Mesenteric fat pad (tissue), 1 donor: Measurements from ENCODE around the gene G0S2. TPM values are rescaled to one million over a fixed set of nuclear protein-coding genes. Genes with fewer than 3 reads are reported as not detected.
"Not testable (repeated sequence)": the region's sequence is repeated elsewhere in the genome, so short reads cannot be mapped to it uniquely, and the experiment has no call there.

Source experiments
- DNase-seq: peaks from one replicate; pipeline ENCODE4 v3.0.0-alpha.2; 2020; ENCODE audit warnings: low spot score
- total RNA-seq: library from RNA; stranded (reverse); fragmentation: NEBNext Ultra II Directional; extraction: Animal tissue kit (Norgen Biotek cat#: 25700); gene quantifications from one replicate; pipeline ENCODE4 v1.2.1, GENCODE V29; 2021
- donor health status: DM: yes; HTN: yes; CAD: no.

G0S2 gene
- total RNA-seq, 1 donor from 2014 or later: 2,798 TPM

DNA sequence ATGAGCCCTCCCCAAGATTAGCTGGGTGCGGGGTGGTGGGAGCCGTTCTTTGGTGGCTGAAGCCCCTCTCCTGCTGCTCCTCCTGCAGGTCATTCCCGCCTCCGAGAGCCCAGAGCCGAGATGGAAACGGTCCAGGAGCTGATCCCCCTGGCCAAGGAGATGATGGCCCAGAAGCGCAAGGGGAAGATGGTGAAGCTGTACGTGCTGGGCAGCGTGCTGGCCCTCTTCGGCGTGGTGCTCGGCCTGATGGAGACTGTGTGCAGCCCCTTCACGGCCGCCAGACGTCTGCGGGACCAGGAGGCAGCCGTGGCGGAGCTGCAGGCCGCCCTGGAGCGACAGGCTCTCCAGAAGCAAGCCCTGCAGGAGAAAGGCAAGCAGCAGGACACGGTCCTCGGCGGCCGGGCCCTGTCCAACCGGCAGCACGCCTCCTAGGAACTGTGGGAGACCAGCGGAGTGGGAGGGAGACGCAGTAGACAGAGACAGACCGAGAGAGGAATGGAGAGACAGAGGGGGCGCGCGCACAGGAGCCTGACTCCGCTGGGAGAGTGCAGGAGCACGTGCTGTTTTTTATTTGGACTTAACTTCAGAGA, 448 bp downstream of the G0S2 start:
- no peak for DNase-seq

DNA sequence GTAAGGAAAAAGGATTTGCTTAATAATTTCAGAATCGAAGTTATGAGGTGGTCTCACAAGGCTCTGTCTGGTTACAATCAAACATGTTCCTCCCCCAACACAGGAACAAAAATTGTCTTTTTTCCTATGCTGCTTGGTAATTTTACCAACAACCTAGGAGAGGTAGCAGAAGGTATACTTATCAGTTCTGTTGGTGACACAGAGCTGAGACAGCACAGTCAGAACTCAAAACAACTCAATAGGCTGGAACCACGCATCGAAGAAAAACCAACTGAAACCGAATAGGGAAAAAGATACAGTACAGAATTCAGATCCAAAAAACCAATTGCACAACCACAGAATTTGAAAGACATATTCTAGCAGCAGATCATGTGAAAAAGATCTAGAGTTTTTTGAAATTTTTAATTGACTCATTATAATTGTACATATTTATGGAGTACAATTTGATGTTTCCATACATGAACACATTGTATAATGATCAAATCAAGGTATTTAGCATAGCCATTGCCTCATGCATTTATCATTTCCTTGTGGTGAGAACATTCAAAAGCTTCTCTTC, 3.8 kb downstream of the G0S2 start:
- DNase-seq: no peak

DNA sequence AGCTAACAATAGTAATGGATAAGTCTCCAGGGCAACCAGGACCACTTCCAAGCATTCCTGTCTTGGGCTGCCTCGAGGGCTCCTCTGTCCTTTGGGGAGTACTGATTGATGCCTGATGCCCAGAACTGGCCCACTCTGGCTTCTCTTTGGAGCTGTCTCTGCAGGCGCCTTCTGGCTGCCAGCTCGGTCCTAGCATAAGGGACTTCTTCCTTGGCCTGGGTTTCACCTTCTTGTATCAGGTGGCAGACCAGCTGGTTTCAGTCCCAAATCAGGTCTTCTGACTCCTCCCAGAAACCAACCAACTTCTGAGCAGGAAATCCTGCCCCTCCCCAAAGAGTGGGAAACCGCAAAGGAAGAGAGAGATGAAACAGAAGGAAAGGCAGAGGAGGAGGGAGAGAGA, 10.6 kb downstream of the G0S2 start:
- DNase-seq: no peak

DNA sequence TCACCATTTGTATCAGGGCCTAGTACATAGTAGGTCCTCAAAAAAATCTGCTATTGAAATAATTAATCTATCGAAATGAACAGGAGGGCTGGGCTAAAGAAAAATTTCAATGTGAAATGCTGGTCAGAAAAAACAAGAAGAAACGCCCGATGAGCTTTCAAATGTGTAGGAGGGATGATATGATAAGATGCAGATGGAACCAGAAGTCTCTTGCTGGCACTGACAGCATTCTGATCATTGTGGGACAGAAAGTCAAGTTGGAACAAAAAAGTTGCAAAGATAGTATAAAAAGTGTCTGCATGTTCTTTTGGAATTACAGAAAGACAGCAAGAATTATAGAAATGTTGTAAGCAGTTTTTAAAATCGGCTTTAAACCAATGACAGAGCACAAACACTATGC, 11.1 kb downstream of the G0S2 start:
- no peak for DNase-seq

DNA sequence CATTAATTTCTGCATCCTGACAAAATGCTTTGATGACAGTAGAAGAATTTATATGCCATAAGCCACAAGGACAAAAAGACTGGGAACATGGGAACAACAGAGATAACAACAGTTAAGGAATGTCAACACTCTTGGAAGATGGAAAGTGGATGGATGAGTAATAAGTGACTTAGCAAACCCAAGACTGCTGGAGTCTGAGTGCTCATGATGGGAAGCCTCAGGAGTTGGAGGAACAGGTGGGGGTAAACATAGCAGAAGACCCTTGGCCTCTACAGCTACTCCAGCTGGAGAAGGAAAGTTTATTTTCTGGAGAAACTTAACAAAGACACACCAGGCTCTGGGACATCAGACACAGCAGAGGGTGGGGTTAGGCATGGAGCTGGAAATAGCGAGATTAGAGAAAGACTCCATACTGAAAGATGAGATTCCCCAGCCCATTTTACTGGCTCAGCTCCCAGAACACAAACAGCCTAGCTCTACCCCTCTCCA, 13.6 kb downstream of the G0S2 start:
- DNase-seq: no peak

DNA sequence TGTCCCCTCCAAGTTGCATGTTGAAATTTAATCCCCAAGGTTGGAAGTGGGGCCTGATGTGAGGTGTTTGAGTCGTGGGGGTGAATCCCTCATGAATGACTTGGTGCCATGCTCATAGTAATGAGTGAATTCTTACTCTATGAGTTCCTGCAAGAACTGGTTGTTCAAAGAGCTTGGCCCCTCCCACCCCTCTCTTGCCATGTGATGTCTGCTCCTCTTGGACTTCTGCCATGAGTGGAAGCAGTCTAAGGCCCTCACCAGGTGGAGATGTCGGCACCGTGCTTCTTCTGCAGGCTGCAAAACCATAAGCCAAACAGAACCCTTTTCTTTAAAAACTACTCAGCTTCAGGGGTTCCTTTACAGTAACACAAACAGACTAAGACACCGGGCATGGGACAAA, 14.3 kb downstream of the G0S2 start:
- no peak for DNase-seq

DNA sequence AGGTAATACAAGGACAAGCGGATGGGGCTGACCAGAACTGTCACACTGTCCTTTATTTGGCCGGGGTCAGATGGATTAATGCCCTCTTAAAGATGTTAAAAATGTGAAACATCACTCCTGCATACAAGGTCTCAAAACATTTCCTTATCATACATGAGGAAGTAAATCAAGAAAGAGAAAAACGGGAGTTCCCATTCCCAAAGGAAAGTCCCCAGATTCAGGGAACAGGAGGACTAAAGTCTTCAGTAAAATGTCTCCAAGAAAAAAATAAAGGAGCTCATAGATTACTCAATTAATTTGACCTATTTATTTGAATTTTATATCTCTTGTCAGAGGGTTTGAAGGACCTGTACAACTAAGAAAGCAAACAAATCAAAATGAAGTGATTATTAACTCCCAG, 16.0 kb downstream of the G0S2 start:
- DNase-seq: no peak

DNA sequence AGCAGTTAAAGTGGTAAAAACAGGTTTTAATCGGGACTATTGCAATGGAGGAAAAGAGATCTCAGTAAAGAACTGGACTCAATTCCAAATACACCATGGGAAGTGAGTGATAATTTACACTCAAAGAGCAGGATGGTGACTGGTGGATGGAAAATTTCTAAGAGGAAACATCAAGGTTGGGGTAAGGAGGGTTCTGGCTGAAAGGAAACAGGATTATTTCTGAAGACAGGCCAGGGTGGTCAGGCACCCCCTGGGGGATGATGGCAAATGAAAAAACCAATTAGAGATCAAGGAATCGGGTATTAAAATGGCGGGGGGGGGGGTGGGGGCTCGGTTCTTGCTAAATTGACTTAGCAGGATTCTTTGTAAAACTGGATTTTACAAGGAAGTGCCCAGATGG, 17.1 kb downstream of the G0S2 start:
- DNase-seq: no peak

DNA sequence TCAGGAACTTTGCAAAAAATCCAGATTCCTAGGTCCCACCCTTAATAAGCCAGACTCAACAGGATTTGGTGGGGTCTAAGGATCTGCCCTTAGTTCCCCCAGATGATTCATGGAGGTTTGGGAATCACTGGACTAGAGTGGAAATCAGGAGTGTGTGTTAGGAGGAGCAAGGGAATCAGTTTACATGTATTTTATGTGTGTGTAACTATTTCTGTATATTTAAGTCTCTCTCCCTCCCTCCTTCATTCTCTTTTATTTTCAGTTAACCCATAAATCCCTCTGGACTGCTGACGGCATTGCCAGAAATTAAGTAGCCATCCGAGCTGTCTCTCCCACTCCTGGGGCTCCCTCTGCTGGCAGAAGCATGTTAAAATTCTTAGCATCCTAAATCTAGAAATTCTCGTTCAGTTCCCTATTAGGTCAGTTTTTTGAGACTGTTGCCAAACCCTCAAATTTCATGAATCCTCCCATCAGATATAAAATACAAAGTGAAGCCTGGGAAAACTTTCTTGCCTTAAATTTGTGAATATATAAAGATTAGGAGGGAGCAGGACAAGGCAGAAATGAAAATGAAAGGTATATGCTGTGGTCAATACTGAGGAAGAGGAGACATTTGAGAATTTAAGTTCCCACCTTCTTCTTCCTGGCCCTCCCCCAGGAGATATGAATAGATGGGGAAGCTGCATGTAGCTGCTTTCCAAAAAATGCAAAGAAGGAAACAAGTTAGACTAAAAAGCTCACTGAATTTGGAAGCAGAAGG, 17.7 kb downstream of the G0S2 start:
- DNase-seq: no peak

DNA sequence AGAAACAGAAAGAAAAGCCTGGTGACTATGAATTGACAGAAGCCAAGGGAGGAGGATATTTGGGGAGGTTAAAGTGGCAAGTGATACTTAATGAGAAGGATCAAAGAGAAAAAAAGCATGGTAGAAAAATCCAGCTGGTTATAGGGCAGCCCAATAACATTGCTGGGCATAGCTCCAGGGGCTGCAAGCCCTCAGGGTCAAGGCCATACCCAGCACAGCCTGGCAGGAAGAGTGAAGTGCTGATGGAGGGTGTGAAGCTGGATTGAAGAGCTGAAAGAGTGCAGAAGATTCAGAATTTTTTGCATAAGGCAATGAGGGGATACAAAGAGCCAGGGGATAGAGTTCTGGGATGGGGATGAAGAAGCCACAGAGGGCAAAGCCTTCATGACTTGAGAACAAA, 21.5 kb downstream of the G0S2 start:
- DNase-seq: no peak

DNA sequence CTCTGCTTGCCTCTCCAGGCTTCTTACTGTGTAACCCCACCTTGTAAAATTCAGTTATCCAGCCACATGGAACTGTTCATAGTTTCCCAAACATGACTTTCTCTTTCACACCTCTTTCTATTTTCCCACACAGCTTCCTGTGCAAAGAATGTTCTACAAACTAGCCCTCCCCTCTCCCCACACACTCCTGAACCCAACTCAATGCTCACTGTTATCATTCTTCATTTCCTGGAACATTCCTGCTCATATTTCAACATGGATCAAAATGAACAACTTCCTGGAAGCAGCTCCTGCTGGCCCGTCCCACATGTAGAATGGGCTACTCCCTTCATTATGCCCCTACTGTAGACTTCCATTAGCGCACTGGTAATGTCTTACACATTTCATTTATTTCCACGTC, 21.9 kb downstream of the G0S2 start:
- DNase-seq: no peak

DNA sequence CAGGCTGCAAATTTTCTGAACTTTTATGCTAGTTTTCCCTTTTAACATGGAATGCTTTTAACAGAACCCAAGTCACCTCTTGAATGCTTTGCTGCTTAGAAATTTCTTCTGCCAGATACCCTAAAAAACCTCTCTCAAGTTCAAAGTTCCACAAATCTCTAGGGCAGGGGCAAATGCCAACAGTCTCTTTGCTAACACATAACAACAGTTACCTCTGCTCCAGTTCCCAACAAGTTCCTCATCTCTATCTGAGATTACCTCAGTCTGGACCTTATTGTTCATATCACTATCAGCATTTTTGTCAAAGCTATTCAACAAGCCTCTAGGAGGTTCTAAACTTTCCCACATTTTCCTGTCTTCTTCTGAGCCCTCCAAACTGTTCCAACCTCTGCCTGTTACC, 25.5 kb downstream of the G0S2 start:
- not testable (repeated sequence) for DNase-seq

DNA sequence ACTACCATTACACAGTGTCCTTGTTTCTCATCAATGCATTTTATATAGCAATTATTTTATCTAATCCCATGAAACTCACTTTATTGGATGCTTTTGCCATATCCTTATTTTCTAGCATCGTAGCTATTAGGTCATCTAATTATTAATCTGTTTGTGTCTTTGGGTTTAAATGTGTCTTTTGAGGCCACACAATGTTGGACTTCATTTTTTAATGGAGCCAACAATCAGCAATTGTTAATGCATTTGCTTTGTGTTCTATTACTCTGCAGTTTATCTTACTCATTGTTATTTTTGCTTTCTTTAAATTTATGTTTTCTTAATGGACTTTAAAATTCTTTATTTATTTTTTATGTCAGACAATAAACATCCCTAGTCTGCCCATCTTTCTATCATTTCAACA, 27.6 kb downstream of the G0S2 start:
- no peak for DNase-seq

DNA sequence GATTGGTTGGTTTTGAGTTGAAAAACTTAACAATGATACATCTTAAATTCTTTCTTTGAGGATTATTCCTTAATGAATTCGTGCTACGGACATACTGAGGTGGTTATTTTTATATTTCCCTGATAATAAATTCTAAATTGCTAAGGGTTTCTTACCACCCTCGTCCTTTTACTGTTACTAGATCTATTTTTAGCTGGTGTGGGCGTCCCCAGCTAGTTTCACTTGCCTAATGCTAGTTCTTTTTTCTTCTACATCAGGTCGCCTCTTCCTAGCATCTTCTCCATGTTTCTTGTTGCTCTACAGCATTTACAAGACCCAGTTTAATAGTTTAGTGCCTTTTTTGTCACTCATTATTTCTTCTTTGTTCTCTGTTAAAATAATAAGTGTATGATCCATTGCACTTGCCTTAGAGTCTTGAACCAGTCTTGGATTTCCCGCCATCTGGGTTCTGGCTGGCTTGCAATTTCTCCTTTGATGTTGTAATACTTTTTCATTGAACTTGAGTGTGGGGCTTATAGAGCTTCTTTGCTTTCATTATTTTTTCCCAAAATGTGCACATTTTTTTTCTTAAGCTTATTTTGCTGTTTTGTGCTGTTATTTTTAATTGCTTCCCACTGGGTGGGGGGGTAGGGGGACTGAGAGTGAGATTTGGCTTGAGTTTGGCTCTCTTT, 28.8 kb downstream of the G0S2 start:
- no peak for DNase-seq

DNA sequence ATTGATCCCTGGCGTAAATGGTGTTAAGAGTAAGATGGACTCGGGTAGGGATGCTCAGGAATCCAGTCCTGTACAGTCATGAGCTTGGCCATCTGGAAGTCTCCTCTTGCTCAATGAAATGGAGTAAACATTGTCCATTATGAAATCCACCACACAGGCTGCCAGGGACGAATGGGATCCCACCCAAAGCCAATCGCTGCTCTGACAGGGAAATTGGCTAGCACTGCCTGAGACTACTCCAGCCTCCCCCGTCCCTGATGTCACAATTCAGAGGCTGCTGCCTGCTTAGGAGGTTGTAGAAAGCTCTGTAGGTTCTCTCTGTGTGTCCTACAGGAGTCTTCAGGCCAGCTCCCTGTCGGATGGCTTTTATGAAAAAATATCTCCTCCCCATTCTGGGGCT, 29.4 kb downstream of the G0S2 start, which contains the start of gene HSD11B1:
Gene HSD11B1, plus strand, starts transcription at position 263 of the 400 bp plus-strand sequence. Its CDS starts 97 bp downstream, at position 360.
- no peak for DNase-seq

DNA sequence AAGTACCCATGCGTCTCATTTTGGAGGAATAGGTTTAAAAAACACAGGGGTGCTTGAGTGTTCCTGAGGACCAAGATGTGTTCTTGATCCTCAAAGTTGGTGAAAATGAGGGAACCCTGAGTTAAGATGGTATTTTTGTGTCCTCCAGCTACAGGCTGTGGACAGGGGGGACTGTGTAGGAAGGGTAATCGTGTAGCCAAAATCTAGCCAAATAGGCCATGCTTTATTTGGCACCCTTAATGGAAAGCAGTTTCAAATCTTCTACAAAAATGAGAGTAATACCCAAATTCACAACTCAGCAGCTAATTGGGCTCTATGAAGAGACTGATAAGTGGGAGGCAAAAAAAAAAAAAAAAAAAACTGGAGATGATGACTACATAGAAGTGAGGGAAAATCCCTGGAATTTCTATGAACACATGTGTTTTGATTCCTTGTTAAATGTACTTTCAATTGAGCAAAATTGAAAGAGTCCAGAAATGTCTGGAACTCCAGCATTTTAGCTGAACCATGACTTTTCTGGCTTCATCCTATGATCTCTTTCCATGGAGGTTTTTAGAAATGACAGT, 29.9 kb downstream of the G0S2 start:
- DNase-seq: no peak

DNA sequence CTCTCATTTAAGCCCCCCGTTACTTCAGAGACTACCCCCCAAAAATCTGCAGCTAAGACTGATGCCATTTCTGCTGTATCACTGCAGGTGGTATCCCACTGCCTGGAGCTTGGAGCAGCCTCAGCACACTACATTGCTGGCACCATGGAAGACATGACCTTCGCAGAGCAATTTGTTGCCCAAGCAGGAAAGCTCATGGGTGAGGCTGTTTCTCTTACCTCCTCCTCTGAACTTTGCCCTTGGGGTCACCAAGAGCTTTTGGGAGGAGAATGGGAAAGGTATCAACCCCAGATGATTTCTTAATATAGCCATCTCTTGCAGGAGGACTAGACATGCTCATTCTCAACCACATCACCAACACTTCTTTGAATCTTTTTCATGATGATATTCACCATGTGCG, 31.4 kb downstream of the G0S2 start:
- DNase-seq: no peak

DNA sequence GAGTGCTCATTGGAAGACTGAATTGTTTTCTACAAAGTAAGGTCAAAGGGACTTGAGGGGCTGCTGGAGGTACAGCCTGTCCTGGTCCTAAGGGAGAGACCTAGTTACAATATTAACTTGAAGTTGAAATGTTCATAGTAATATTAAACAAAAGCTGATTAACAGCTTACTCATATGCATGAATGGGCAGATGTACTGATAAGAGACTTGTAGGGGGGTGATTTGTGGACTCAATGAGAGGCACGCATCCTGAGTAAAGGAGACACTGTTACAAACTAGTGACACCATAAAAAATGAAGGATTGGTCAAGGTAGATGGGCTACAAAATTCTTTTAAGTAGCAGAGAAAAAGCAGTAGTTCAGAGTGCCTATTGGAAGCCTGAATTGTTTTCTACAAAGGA, 32.1 kb downstream of the G0S2 start:
- no peak for DNase-seq

DNA sequence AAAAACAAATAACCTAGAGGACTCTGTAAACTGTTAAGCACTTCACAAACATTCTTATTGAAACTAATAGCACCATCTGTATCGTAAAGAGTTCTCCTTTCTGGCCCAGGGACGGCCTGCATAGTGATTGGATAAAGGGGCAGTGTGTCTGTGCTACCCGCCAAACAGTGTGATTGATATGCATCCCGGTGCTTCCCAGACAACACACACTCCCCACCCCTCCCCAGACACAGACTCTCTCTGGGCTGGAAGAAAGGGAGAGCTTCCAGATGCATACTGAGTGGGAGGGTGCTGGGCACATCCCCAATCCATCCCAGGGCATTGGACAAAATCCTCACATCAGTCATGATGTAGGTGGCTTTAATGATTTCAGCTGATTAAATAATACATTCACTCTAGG, 33.1 kb downstream of the G0S2 start:
- no peak for DNase-seq

DNA sequence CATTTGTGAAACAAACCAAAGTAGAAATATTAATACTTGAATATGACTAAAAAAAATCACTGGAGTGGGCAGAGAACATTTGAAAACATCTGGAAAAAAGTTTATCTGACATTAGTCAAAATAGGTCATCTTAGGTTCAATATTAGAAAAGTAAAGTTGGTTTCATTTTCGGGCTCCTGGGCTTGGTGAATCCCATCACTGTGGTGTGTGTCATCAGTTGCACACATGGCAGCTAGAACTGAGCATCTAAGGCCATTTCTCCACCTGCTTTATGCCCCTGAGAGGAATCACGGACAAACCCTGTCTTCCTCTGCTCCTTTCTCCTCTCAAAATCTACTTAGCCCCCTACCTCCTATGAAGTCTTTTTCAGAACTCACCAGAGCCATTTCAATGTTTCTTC, 34.9 kb downstream of the G0S2 start:
- DNase-seq: no peak

DNA sequence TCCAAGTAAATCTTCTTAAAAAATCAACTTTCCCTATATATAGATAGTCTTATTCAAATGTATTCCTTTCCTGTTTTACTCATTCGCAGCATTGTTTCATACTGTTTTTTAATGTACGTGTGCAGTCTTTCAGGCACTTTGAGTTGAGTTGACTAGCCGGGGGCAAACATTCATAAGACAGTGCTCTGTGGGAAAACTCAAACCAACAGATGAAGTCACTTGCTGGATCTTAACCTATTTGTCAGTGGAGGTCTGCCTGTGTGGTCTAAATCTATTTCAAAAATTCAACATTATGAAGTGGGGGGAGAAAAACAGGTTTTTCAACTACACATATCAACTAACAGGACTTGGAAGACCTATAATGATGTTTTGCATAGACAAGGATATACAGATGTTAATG, 35.6 kb downstream of the G0S2 start:
- DNase-seq: no peak

DNA sequence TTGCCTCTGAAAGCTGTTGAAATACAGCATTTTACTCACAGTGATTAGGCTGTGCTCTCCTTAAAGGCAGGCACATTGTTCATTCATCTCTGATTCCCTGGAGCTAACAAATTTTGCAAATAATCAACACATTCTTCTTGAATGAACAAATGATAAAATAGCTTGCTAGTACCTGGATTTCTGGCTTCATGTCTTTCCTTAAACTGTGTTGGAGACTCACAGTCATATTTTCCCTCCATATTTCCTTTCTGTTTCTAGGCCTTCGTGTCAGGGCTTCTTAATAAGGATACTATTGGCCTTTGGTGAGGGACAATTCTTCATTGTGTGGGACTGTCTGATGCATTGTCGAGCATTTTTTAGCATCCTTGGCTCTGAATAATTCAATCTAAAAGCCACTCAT, 39.1 kb downstream of the G0S2 start:
- DNase-seq: no peak
